ENCODE data around the gene DNAAF3.

Gene DNAAF3

GRCh38 chr19:55165952-55166529 is 372 bp downstream of the DNAAF3 start:
- peaks cover 13% of the 10 kb centered on the region for H3K27me3 ChIP-seq (ENCODE audit: insufficient read depth, low read length, poor library complexity)
- no peak overlapping the region for H3K4me3 ChIP-seq (ENCODE audit: low read depth in 1 of 2, low read length in 2 of 2)
- H3K9ac ChIP-seq (ENCODE audit: low read depth, low read length), result no peak overlapping the region
- no peaks in the 10 kb centered on the region for H3K9me3 ChIP-seq (ENCODE audit: insufficient read depth, low read length, severe bottlenecking)
- DNase-seq (peak; percentile 65), ATAC-seq (ENCODE audit: insufficient read depth, low read depth) (peak; percentile 79)
- no peak overlapping the region for H3K4me2 ChIP-seq (ENCODE audit: insufficient read depth, low read length)
- H2AFZ ChIP-seq (ENCODE audit: low read depth, low read length), result no peak overlapping the region
- H3K4me1 ChIP-seq (ENCODE audit: insufficient read depth, low read length), result no peaks in the 10 kb centered on the region; the same call in 1 of the 2 replicates
- no peaks in the 10 kb centered on the region for H3K36me3 ChIP-seq (ENCODE audit: insufficient read depth, low read length)
- H4K20me1 ChIP-seq (ENCODE audit: insufficient read depth, low read length), result no peaks in the 10 kb centered on the region
- H3K27ac ChIP-seq (ENCODE audit: low read length), result no peak overlapping the region
- H3K79me2 ChIP-seq (ENCODE audit: insufficient read depth, low read length), result no peaks in the 10 kb centered on the region
- TF ChIP-seq, protein P1, sequence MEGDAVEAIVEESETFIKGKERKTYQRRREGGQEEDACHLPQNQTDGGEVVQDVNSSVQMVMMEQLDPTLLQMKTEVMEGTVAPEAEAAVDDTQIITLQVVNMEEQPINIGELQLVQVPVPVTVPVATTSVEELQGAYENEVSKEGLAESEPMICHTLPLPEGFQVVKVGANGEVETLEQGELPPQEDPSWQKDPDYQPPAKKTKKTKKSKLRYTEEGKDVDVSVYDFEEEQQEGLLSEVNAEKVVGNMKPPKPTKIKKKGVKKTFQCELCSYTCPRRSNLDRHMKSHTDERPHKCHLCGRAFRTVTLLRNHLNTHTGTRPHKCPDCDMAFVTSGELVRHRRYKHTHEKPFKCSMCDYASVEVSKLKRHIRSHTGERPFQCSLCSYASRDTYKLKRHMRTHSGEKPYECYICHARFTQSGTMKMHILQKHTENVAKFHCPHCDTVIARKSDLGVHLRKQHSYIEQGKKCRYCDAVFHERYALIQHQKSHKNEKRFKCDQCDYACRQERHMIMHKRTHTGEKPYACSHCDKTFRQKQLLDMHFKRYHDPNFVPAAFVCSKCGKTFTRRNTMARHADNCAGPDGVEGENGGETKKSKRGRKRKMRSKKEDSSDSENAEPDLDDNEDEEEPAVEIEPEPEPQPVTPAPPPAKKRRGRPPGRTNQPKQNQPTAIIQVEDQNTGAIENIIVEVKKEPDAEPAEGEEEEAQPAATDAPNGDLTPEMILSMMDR (IDR thresholded peaks at IDR 0.05; ENCODE audit: borderline replicate concordance, extremely low read depth, low read length, poor library complexity, severe bottlenecking), result no peak
- no peak for TF ChIP-seq EZH2 (IDR thresholded peaks at IDR 0.05; ENCODE audit: borderline replicate concordance, low read depth, low read length, severe bottlenecking)

DNA sequence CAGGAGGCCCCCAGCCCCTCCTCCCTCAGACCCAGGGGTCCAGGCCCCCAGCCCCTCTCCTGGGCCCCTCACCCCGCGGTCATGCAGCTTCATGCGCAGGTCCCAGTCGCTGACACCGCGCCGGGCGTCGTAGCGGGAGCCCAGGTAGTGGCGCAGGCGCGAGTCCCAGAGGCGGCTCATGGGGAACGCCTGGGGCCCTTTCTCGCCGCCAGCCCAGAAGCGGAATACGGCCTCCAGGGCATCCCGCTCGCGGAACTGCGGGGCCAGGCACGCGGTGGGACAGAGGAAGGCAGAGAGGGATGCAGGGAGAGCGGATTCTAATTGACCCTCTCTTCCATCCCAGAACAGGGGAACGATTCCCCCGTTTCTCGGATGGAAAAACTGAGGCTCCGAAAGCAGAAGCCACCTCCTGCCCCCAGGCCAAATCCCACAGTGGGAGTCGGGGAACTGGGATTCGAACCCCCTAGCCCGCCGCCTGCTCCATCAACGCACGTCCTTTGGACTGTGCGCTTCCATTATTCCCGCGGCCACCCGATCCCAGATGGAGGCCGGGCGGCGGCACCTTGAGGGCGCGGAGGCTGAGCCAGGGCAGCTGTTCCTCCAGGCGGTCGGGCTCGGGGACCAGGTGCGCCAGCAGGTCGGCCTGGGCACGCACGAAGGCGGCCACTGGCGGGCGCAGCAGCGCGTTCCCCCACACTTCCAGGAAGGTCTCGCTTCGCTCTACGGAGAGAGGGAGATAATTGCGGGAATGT is 4.7 kb downstream of the DNAAF3 start:
- Histone ChIP-seq H3K36me3 (ENCODE audit: insufficient read depth, low read length) (no peaks in the 10 kb centered on the region), H3K4me3 (ENCODE audit: low read depth in 1 of 2, low read length in 2 of 2) (no peak overlapping the region), H3K4me1 (ENCODE audit: insufficient read depth, low read length) (no peaks in the 10 kb centered on the region; the same call in 1 of the 2 replicates), H2AFZ (ENCODE audit: low read depth, low read length) (no peak overlapping the region), H3K9ac (ENCODE audit: low read depth, low read length) (no peak overlapping the region), H4K20me1 (ENCODE audit: insufficient read depth, low read length) (no peaks in the 10 kb centered on the region), H3K27me3 (ENCODE audit: insufficient read depth, low read length, poor library complexity) (peaks cover 13% of the 10 kb centered on the region), H3K27ac (ENCODE audit: low read length) (no peak overlapping the region), H3K79me2 (ENCODE audit: insufficient read depth, low read length) (no peaks in the 10 kb centered on the region), H3K4me2 (ENCODE audit: insufficient read depth, low read length) (no peak overlapping the region), H3K9me3 (ENCODE audit: insufficient read depth, low read length, severe bottlenecking) (no peaks in the 10 kb centered on the region)
- TF ChIP-seq, protein P1 (IDR thresholded peaks at IDR 0.05; ENCODE audit: borderline replicate concordance, extremely low read depth, low read length, poor library complexity, severe bottlenecking), result no peak
- TF ChIP-seq EZH2 (IDR thresholded peaks at IDR 0.05; ENCODE audit: borderline replicate concordance, low read depth, low read length, severe bottlenecking), result no peak
- DNase-seq, result no peak
- ATAC-seq (ENCODE audit: insufficient read depth, low read depth), result no peak

GRCh38 chr19:55160986-55161365 is 5.4 kb downstream of the DNAAF3 start:
- no peaks in the 10 kb centered on the region for H3K36me3 ChIP-seq (ENCODE audit: insufficient read depth, low read length)
- H3K79me2 ChIP-seq (ENCODE audit: insufficient read depth, low read length), result no peaks in the 10 kb centered on the region
- H2AFZ ChIP-seq (ENCODE audit: low read depth, low read length), result no peak overlapping the region
- DNase-seq (no peak), ATAC-seq (ENCODE audit: insufficient read depth, low read depth) (no peak)
- H3K4me2 ChIP-seq (ENCODE audit: insufficient read depth, low read length), result no peak overlapping the region
- no peak overlapping the region for H3K27ac ChIP-seq (ENCODE audit: low read length)
- no peaks in the 10 kb centered on the region for H4K20me1 ChIP-seq (ENCODE audit: insufficient read depth, low read length)
- H3K9ac ChIP-seq (ENCODE audit: low read depth, low read length), result no peak overlapping the region
- no peak overlapping the region for H3K4me3 ChIP-seq (ENCODE audit: low read depth in 1 of 2, low read length in 2 of 2)
- no peaks in the 10 kb centered on the region for H3K9me3 ChIP-seq (ENCODE audit: insufficient read depth, low read length, severe bottlenecking)
- no peaks in the 10 kb centered on the region for H3K4me1 ChIP-seq (ENCODE audit: insufficient read depth, low read length)
- no peak for TF ChIP-seq EZH2 (IDR thresholded peaks at IDR 0.05; ENCODE audit: borderline replicate concordance, low read depth, low read length, severe bottlenecking)
- TF ChIP-seq, protein P1 (IDR thresholded peaks at IDR 0.05; ENCODE audit: borderline replicate concordance, extremely low read depth, low read length, poor library complexity, severe bottlenecking), result no peak
- peaks cover 6% of the 10 kb centered on the region for H3K27me3 ChIP-seq (ENCODE audit: insufficient read depth, low read length, poor library complexity)
